NCI-H446 (cell line): ENCODE results near the gene MYLK.

ENCODE experiments used
- DNase-seq, 2 experiments: peaks; one replicate each; lab custom pipeline; 2025; lab: John Stamatoyannopoulos, UW

MYLK gene

GRCh38 chr3:123698813-123699212 lies 185.3 kb downstream of the MYLK start:
- no peak for DNase-seq

GRCh38 chr3:123696808-123697207 lies 187.3 kb downstream of the MYLK start:
- DNase-seq = no peak

DNA sequence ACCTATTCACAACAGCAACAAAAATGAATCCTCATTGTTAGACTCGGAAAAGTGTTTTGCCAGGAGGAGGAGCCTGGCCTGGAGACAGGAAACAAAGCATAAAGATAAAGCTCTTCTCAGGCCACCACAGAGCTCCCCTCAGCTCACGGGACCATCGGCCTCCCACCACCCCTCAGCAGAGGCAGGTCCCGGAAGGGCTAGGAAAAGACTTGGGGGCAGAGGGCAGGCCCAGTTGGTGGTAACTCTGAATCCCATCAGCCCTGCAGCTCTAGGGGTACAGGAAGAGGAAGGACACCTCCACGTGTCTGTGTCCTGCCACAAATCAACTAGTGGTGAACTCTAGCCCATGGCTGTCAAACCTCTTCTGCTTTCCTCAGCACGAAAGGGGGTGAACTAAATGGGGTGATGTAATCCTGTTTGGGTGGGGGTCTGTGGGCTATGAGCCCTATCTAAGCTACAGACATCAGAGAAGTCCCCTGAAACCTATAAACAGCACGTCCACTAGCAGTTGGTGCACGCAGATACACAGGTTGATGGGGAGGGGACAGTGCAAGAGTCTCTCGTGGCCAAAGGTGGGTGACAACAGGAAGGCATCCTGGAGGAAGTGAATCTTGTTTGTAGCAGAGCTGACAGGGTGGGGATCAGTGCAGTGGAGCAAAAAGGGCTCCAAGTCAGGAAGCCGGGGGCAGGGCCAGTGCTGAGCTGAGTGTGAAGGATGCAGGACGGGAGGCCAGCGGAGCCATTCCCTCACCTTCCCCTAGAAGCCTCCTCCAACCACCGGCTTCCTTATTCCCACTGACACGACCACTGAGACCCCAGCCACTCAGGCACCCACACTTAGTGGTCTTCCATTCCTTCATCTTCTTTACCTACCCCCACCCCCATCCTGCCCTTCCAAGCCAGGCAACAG lies 188.1 kb downstream of the MYLK start:
- DNase-seq = no peak

GRCh38 chr3:123695152-123695551 lies 189.0 kb downstream of the MYLK start:
- no peak for DNase-seq

DNA sequence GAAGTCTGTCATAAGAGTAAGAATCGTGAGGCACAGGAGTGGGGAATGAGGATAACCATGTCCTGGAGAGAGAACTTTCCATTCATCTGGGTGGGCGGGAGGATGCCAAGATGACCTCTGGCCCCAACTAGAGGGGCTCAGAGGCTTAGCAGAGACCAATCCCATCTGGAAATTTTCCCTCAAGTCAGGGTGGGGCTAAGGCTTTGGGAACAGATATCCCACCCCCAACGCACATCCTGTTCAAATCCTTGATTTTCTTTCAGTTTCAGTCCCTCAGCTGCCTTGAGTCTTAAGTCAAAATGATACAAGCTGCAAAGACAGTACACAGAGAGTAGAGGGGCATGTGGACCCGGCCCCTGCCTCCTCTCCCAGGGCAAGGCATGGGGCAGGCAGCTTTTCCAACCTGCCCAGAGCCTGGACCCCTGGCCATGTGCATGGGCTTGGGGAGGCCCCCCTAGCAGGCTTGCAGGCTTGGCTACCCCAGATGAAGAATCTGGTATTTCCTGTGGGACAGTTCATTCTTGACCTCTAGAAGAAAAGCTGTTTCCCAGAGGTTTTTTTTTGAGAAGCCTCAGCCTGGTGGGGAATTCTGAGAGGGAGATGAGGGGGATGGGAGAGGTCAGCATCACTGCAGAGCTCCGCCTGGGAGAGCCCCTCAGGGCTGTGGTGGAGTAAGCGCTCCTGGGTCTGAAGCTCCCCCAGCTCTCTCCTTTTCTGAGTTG lies 189.6 kb downstream of the MYLK start:
- no peak for DNase-seq

GRCh38 chr3:123693584-123694190 lies 190.4 kb downstream of the MYLK start:
- DNase-seq = no peak

DNA sequence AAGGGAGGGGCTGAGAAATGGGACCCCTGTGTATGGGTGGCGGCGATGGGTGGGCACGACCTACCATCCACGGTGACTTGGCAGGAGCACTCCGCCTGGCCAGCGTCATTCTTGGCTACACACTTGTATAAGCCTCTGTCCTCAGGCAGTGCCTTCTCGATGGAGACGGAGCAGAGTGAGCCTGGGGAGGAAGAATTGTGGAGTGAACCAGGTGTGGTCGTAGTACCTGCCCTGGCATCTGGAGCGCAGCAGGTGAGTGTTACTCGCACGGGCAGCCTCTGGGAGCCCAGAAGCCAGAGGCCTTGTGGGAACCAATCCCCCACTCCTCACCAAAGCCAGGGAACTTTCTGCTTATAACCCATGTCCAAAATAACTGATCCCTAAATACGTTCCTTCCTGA lies 191.5 kb downstream of the MYLK start:
- no peak for DNase-seq

DNA sequence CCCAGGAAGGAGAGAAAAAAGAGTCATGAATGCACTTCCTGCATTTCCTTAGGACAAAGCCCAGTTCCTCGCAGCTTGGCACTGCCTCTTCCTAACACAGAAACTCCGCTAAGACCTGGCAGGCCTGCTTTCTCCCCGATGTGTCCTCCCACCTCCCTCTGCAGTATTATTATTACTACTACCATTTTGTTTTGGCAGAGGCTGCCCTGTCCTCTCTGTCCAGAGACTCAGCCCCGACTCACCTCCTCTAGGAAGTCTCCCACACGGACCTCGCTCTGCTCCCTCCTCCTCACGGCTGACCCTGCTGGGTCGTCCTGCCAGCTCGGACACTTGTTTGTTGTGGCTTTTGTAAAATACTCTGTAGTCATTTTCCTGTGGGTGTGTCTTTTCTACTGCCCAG lies 192.1 kb downstream of the MYLK start:
- no peak for DNase-seq

- DNase-seq = no peak
These were observed 194.3 kb downstream of the MYLK start for GRCh38 chr3:123689831-123690230.

GRCh38 chr3:123688241-123688747 lies 195.8 kb downstream of the MYLK start:
- no peak for DNase-seq

DNA sequence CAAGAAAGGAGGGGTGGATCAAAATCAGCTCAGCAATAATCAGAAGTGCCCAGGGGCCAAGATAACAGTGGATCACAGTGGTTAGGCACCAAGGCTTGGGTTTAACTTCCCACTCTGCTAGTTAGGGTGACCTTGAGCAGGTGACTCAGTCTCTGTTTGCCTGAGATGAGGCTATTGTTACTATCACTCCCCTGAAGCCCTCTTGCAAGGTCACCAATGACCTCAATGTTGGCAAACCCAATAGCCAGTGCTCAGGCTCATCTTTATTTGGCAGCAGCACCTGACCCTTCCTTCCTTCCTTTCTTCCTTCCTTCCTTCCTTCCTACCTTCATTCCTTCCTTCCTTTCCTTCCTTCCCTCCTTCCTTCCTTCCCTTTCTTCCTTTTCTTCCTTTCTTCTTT lies 196.8 kb downstream of the MYLK start:
- DNase-seq = no peak

DNA sequence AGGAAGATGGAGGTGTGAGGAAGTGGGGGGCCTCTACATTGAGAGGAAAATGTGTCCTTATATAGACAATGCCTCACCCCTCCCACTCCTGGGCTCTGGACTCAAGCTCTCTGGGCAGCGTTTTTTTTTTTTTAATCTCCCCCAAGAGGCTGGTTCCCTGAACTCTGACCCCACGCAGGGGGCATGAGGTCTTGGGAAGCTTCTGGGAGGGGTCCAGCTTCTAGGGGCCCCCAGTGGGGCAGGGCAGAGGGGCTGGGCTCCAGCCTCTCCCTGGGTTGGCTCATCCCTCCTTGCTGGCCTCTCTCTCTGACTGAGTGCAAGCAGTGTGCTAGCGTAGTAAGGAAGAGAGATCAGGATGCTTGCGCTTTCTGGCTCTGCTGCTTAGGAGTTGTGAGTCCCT lies 197.9 kb downstream of the MYLK start:
- no peak for DNase-seq

DNA sequence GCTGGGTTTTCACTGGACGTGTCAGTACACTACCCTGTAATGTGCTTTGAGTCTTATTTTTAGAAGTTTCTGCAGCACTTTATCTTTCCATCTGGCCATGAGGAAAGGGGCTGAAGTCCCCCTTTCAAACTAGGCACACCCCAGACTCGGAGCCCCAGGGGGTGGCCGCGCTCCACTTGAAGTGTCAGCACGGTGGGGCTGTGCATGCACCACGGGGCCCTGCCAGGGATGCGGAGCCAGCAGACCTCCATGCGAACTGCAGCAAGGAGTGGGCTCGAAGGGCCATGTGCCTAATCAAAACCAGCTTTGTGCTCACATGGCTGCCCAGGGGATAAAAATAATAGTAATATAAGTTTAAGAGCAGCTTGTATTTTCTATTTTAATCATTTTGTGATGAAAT lies 198.4 kb downstream of the MYLK start:
- DNase-seq = no peak

DNA sequence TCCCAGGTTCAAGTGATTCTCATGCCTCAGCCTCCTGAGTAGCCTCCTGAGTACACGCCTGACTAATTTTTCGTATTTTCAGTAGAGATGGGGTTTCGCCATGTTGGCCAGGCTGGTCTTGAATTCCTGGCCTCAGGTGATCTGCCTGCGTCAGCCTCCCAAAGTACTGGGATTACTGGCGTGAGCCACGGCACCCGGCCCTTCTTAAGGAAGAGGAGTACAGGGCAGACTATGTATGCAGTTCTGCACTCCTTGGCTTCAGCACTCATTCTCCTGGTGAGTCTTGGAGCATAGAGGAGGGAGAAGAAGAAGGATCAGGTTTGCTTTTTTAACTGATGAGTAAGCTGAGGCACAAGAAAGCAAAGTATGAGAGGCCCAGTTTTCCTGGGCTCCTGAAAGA lies 199.5 kb downstream of the MYLK start:
- no peak for DNase-seq

GRCh38 chr3:123684209-123684608 lies 199.9 kb downstream of the MYLK start:
- no peak for DNase-seq

DNA sequence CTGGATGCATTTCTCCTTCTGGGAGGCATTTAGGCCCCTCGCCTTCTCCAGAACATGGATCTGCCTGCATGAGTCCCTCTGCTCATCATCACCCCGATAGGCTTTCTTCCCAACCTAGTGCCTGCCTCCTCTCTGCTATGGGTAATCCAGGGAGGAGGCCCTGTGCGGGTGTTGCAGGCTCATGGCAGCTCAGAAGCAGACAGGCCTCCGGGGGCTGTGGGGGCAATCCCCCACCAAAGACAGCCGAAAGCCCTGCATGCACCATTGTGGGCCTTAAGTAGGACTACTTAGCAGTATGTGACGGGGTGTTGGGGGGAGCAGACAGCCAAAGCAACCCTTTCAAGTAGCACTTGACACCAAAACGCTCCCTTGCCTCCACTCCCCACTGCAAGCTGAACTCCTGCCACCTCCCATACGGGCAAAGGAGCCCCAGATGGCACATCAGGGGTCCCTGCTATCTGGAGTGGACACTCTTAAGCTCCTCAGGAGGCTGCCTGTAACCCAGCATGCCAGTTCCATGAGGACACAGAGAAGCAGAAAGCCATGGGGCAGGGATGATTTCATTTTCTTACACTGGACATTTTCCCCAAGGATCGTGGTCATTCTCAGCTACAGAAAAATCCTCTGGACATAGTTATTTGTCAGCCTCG lies 200.5 kb downstream of the MYLK start:
- no peak for DNase-seq

- DNase-seq = no peak
These were observed 201.2 kb downstream of the MYLK start for GRCh38 chr3:123682781-123683504.

DNA sequence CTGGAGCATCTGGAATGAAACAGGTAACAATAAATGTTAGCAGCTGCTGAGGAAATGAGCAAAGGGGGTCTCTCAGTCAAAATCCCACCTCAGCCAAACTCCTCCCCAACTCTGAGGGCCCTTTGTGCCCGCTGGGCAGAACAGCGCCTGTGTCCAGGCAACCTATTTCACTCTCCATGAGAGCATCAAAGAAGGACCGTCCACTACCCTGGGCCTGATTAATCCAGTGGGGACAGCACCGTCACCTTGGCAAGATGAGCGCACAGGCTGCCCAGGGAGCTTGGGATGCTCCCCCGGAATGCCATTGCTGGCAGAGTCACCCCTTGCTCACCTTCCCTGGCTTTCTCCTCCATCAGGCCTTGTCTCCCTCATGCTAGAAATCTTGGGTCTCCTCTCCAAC lies 201.8 kb downstream of the MYLK start:
- no peak for DNase-seq

DNA sequence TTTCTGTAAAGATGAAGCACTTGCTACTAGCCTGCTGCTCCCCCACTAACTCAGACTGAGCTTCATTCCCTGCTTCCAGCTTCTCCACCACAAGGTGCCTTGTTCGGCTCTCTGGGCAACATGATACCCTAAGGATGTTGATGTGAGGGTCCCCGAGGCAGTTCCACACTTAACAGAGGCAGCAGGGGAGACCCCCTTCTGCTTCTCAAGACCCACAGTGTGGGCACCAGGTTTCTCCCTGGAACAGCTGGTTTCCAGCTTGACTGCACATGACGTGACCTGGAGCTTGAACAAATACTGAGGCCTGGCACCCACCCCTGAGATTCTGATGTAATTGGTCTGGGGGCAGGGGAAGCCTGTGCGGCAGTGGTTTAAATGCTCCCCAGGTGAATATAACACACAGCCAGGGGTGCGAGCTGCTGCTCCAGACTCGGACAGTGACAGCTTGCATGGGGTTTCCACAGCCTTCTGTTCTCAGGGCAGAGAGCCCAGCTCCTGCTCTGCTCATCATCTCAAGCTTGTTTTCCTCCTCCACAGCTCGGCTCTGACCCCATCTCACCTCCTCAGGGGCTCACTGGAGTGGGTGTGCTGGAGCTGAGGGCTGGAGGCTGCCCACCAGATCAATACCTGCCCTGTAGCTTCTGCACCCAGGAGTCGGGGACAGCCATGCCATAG lies 204.3 kb downstream of the MYLK start:
- DNase-seq = peak in 1 of 2 experiments; percentile 52

DNA sequence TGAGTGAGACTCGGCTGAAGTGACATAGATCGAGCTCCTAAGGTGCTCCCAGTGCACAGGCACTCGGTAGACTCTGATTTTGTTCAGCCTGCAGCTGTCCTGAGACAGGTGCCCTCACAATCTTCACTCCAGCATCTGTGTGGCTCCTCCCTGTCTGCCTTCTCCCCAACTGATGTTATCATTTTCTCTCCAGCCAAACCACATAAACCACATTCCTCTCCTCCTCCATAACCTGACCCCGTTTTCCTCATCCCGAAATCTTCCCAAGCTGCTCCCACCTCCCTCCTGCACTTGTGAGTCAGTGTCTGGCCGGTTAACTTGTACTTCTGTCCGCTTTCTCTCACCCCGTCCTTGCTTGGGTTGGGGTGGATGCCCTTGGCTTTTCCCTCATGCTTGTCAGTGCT lies 206.0 kb downstream of the MYLK start:
- no peak for DNase-seq
